Activated effector memory CD4-positive, alpha-beta T cell treated with Interleukin-2 at 50 U/mL for 16 hours (primary cell): ENCODE data around the gene KCTD11.

Experiments
- DNase-seq: peaks from one replicate; pipeline ENCODE4 v3.0.0-alpha.2; 2020

KCTD11 gene

DNA sequence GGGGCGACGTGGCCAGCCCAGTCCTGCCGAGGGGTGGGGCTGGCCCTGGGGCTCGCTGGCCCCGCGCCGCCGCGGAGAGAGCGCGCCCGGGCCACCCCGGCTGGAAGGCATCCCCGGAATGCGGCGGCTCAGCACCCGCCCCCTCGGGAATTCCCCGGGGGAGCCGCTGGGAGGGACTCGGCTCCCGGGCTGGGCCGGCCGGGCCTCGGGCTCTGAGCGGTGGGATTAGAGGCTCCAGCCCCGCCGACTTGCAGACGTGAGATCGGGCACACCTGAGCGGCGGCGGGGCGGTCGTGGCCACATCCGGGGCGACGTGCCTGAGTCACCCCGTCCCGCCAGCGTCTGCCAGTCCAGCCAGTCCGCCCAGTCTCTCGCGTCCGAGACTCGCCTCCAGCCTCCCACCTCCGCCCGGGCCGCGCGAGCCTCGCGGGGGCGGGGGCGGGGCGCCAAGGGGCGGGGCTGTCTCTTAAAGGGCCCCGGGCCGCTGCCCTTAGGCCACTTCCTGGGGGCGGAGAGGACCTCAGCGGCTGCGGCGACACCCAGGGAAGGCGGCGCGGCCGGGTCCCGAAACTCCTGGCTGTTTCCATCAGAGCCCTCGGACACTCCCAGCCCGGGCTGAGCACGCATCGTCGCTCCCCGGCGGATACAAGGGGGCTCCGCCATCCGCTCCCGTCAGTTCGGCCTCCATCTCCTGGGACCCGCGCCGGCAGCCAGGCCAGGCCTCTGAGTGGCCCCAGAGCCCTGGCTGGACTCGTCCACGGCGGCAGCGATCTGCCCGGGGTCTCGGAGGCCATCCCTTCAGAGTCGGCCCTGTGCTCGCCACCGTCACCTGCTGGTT lies at the start of gene KCTD11:
TSS of gene KCTD11 (plus strand) at position 498 of the 838 bp plus-strand sequence.
- DNase-seq: peak; percentile 65

DNA sequence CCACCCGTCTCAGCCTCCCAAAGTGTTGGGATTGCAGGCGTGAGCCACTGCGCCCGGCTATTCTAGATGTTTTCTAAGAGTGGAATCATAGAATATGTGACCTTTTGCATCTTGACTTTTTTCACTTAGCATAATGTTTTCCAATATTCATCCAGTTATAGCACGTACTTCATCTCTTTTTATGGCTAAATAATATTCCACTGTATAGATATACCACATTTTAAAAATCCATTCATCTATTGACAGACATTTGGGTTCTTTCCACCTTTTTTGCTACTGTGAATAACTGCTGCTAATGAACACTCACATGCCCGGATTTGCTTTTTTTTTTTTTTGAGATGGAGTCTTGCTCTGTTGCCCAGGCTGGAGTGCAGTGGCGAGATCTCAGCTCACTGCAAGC lies 47.8 kb upstream of the KCTD11 start:
- DNase-seq: no peak

- DNase-seq: peak; percentile 100
Observed at GRCh38 chr17:7306911-7307685, 44.9 kb upstream of the KCTD11 start, which contains the start of gene EIF5A. TSS of gene EIF5A (plus strand) at chr17:7307628. CDS start at chr17:7309636, 2,008 bp downstream.

GRCh38 chr17:7307686-7308624 lies 44.0 kb upstream of the KCTD11 start:
- peak; percentile 33 for DNase-seq

GRCh38 chr17:7308625-7309433 lies 43.1 kb upstream of the KCTD11 start:
- DNase-seq: peak; percentile 79

DNA sequence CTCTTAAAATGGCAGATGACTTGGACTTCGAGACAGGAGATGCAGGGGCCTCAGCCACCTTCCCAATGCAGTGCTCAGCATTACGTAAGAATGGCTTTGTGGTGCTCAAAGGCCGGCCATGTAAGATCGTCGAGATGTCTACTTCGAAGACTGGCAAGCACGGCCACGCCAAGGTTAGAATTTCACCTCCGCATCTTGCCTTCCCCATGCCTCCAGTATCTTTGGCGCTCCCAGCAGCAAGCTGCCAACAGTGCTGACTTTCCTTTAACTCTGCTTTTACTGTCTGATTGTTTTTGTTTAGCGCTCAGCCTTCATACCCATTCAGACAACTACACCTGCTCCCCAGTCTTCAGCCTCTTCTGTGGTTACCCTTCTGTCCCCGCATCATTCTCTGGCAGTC lies 42.3 kb upstream of the KCTD11 start:
- no peak for DNase-seq

GRCh38 chr17:7311110-7311705 lies 40.8 kb upstream of the KCTD11 start:
- no peak for DNase-seq

- DNase-seq: no peak
Observed at GRCh38 chr17:7312432-7313087, 39.4 kb upstream of the KCTD11 start.

GRCh38 chr17:7313088-7313889 lies 38.7 kb upstream of the KCTD11 start:
- no peak for DNase-seq

DNA sequence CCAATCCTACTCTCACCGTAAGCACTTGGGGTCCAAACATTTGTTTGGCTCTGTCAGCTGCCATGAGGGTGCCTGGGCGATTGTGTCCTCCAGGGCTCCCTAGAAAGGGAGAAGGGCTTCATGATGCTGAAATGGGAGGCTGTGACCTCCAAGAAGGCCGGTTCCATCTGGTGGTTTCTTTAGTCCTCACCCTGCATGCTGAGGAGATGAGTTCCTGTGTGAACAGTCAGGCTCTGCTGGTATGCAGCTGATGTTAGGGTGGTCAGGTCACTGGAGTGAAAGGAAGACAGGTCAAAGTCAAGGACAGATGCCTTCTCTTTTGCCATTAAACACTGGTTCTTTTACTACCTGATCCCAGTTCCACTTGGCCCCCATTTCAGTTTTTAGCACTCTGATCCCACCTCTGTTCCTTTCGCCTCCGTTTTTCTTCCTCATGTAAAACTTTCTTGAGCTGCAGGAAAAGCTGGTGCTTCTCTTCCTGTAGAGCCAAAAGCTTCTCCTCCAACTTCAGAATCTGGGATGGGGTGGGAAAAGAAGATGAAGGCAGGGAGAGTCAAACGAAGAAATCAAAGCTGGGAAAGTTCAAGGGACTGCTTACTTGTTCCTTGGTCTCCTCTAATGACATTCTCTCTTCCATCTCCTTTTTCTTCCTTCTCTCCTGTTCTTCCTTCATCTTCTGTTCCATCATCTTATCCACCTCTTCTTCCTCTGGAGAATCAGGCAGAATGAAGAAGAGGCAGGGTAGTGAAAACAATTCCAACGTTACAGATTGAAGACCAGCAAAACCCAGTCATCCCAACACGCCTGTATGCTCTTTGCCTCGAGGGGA lies 37.9 kb upstream of the KCTD11 start:
- no peak for DNase-seq

DNA sequence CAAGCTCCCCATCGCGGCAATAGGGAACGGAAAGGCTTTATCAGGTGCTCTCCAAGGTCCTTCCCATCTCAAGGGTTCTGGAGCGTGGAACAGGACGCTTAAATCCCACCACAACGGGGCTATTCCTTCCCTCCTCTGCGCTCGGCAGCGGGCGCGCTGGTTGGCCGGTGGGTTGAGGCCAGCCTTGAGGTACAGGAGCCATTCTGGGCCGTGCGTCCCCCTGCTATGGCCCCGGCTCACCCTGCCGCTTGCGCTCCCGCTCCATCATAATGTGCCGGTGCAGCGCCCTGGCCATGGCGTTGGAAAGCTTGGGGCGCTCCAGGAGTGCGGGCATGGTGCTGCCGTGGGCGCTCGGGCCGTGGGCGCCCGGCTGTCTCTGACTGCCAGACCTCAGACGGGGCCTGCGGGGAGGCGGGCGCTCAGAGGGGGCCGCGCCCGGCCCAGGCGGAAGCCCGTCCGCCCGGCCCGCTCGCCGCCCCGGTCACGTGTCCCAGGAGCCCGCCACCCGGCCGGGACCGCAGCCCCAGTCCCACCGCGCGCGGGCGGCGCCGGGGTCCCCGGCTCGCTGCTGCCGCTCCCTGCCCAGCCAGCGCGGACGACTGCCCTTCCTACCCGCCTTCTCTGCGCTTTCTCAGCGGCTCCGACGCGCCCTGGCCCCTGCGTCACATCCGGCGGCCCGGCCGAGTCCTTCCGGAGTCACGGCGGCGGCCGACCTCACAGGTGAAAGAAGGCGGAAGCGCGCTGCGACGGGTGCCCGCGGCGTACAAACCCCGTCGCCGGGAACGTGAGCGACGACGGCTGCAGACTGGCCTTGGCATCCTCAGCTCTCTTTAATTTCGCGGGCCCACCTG lies 37.0 kb upstream of the KCTD11 start, which contains the start of gene GPS2:
TSS of gene GPS2 (minus strand) at position 642 of the 851 bp plus-strand sequence. CDS start at position 334, 308 bp downstream.
- DNase-seq: peak; percentile 89

DNA sequence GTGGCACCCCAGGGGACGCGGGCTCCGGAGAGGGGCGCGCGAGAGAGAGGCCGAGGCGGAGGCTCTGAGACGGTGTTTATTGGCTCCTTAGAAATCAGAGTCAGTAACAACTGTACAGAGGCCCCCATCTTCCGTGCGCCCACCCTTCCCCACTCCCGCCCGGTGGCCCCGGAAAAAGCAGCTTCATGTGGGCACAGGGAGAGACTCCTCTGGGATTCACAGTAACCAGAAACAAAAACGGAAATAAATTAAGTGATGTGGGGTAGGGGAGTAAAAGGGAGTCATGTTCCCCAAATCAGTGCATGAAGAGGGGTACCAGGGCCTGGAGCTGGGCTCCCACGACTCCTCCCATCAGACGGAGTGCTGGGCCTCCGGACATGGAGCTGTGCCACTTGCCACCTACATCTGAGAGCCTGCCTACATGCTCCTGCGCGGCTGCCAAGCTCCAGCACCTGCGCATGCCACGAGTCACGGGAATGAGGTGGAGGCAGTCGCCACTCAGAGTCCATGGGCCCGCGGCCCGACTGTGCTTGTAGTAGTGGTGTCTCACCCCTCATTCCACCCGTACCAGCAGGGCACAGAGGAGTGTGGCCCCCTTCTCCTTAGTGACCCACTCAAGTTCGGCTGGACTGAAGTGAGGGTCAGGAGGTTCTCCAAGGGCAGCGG lies 36.3 kb upstream of the KCTD11 start:
- no peak for DNase-seq

DNA sequence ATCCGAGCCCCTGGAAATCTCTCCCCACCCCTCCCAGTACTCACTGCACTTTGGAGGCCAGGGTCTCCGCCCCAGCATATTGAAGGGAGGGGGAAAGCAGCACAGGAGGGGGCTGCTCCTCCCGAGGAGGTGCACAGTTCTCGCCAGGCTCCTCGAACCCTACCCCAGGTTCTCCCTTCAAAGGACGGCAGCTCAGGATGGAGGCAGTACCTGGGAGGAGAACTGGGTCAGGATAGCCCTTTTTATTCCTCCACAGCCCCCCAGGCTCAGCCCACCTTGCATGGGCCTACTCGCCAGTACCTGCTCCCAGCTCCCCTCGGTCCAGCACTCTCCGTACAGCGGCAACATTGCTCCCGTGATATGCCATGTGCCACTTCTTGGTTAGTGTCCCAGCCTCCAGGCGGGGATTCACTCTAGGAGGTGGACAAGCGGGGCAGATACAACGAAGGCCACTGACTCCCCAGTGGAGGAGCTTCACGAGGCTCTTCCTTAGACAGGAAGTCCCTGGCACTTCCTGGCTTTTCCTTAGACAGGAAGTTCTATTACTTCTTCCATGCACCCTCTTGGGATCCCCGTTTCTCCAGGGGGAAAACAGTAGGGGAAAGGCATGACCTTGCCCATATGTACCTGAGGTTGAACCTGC lies 34.7 kb upstream of the KCTD11 start:
- no peak for DNase-seq

DNA sequence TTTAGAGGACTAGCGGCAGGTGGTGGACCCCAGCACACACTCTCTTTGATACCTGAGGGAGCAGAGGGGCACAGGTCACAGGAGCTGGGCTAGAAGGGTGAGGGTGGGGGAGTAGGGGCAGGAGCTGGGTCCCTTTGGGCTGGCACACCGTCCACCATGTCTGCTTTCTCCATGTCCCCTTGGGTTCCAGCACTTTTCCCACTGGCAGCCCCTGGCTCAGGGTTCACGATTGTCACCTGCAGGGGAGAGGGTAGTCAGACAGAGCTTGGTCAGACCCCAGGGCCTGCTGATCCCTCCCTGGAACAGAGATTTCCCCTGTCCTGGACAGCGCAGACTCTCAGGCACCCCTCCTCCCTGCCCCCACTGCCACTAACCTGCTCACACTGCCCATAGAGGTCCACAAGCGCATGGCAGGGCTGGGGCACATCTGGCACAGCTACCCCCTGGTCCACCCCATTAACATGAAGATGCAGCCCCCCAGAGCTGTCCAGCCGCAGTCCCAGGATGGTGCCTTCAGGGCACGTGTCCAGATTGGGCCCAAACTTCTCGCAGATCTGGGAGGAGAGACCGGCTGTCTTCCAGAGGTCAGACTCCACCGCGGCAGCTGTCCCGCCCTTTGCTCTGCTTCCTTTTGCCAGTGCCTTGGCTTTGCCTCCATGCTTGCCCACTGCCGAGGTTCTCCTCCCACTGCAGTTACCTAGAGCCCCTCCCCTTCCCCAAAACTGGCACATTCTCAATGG lies 33.7 kb upstream of the KCTD11 start:
- DNase-seq: no peak

DNA sequence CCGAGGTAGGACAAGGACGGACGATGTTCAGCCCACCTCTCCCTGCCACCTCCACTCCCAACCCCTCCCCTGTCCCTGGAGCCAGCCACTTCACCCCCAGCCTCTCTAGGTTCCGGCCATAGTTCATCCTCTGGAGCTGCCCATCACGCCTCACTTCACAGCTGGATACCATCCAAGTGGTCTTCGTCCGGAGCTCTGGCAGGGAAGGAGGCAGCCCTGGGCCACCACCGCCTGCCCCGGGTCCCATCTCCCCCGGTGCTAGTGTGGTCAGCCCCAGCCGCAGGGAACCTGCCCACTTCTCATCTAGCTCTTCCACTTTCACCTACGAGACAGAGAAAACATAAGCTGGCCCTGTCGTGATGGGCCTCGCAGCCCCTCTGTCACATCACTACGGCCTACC lies 30.5 kb upstream of the KCTD11 start:
- DNase-seq: no peak
